NOMO-1 treated with DMSO at 0.1 percent for 48 hours (cell line): Measurements from ENCODE around the gene OBSCN.

Experiments used
- DNase-seq: peaks from one replicate; lab custom pipeline; 2025; ENCODE audit not compliant: unreplicated experiment; lab: John Stamatoyannopoulos, UW

Gene OBSCN

GRCh38 chr1:228337711-228338520 lies 130.1 kb downstream of the OBSCN start:
- no peak for DNase-seq

DNA sequence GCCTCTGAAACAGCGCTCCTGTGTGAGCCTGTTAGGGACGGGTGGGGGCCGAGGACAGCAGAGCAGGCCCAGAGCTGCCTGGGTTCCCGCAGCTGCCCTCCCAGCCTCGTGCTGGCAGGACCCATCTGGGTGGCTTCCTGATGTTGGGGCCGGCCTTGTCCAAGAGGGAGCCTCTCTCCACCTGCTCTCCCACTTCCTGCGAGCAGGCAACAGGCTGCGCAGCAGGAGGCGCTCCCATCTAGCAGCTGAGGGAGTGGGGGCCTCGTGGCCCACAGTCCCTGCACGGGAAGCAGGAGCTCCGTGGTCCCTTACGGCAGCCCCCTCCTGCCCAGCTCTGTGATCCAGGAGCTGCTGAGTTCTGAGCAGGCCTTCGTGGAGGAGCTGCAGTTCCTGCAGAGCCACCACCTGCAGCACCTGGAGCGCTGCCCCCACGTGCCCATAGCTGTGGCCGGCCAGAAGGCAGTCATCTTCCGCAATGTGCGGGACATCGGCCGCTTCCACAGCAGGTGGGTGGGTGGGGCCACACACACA lies 130.7 kb downstream of the OBSCN start:
- no peak for DNase-seq

GRCh38 chr1:228339059-228339704 lies 131.3 kb downstream of the OBSCN start:
- no peak for DNase-seq

GRCh38 chr1:228339766-228340685 lies 132.2 kb downstream of the OBSCN start:
- no peak for DNase-seq

DNA sequence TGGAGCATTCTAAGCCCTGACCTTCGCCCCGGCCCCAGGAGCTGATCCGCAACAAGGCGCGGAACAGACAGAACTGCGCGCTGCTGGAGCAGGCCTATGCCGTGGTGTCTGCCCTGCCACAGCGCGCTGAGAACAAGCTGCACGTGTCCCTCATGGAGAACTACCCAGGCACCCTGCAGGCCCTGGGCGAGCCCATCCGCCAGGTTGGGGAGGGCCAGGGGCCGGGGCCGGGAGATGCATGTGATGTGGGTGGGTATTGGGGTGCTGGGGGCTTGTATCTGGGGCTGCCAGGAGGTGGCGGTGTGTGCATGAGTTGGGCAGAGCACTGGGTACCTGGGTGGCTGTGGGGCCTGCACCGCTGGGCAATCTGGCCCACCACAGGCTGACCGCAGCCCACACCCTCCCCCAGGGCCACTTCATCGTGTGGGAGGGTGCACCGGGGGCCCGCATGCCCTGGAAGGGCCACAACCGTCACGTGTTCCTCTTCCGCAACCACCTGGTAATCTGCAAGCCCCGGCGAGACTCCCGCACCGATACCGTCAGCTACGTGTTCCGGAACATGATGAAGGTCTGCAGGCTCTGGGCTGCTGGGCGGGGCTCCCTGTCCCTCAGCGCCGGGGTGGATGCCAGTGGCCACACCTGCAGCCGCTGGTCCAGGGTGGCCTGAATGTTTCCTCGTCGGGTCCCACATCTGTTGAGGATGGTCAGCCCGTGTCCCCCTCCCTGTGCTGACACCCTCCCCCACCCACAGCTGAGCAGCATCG lies 133.0 kb downstream of the OBSCN start:
- no peak for DNase-seq

DNA sequence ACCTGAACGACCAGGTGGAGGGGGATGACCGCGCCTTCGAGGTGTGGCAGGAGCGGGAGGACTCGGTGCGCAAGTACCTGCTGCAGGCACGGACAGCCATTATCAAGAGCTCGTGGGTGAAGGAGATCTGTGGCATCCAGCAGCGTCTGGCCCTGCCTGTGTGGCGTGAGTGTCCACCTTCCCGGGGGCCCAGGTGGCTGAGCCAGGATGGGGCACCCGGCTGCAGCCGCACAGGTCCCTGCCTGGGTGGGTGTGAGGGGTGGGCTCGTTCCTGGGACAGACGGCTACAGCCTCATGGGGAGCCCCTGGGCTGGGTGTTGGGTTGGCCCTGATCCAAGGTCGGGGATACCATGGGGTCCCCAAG lies 133.6 kb downstream of the OBSCN start:
- no peak for DNase-seq

DNA sequence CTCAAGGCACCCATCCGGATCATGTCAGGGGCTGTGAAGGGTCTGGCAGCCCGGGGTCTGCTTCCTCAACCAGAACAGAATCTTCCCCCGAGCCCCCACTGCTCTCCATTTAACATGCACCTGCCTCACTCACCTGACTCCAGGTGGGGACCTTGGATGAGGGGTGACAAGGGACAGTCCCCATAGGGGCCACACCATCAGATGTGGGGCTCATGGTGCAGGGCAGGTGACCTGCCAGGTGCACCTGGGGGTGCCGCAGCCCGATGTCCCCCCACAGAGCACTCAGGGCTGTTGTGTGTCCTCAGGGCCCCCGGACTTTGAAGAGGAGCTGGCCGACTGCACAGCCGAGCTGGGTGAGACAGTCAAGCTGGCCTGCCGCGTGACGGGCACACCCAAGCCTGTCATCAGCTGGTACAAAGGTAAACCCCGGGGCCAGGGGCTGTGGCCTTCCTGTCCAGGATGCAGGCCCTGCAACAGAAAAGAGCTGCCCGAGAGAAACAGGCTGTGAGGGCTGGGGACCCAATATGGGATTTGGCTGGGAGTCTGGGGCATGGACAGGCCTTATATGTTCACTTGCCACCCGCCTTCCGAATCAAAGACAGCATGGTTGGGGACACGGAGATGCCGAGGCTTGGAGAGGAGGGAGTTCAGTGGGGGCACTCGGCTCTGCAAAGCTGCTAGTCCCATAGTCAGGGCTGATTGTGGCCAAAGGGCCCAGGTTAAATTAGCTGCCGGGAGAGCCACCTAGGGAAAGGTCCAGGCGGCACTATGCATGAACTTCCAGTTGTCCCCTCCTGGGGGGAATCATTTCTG lies 134.2 kb downstream of the OBSCN start:
- DNase-seq, result no peak

- no peak for DNase-seq
Observed at GRCh38 chr1:228342627-228343190, 134.9 kb downstream of the OBSCN start.

DNA sequence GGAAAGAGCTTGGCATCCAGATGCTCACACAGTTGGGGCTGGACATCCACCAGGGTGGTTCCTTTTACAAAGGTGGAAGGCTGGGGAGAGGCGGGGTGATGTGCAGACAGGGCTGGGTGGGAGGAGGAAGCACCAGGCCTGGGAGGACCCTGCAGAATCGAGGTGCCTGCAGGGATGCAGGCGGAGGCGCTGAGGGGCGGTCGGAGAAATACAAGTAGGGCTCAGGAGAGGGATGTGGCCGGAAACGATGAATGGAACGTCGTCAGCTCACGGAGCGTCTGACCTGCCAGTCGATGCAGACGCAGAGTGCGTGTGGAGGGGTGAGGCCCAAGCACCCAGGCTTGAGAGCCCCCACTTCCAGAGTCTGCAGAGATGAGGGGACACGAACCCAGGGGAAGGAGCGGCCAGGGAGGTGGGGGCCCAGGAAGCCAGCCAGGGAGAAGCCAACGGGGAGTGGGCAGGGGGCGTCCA lies 135.4 kb downstream of the OBSCN start:
- DNase-seq, result no peak

DNA sequence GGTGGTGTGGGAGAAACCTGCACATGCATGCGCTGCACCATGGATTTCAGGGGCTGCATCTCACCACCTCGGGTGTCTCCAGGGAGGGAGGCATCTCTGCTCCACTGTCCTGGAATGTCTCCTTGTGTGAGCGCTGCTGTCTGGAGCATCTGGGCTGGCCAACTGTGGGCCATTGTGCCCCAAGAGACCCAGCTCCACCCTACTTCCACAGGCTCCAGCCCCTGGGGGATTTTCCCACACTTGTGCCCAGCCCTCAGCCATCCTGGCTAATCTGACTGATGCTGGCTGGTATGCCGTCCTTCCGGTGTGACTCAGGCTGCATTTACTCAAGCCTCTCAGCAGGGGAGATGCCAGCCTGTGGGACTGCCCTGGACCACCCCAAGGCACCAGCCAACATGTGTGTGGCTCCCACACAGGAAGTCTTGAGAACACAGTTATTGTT lies 136.8 kb downstream of the OBSCN start:
- no peak for DNase-seq

DNA sequence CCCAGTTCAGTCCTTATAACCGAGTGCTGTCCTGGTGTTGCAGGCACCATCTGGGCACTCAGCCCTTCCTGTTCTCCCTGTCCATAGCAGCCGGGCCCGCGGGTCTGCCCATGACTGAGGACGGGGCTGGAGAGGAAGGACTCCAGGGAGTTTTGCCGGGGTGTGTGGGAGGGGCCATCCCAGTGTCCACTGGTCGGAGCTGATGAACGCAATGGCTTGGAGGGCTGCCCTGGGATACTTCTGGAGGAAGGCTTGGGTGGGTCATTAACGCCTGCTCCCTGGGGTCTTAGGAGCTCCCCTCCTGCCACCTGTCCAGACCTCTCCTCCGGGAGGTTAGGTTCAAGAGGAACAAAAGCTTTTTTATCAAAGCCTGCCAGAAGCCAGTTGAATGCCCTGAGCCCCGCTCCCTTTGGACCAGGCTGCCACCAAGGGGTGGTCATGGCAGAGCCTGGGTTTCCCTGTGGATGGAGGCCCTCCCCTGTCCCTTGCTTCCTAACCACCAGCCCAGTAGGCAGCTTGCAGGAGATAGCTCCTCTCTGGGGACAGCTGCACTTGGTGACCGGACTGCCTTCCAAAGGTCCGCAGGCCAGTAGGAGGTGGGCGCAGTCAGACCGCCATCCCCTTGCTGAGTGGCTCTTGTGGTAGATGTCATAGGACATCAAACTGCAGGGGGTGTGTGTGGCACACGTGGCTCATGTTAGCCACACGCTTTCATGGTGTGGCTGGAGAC lies 137.5 kb downstream of the OBSCN start:
- no peak for DNase-seq

DNA sequence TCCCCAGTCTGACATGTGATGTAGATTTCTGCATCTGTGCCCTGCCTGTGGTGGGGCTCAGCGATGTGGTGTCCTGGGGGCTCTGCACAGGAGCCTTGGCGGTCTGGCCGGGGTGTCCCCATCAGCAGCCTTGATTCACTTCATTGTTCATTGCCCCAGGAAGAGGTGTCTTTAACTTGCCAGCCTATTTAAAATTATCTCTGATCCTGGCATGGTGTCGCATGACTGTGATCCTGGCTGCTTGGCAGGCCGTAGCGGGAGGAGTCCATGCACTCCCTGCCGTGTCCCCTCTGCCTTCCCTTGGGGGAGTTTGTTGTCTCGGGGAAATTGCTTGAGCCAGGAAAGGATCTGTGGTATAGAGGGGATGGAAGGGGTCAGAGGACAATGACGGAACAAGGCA lies 138.9 kb downstream of the OBSCN start:
- DNase-seq, result no peak

DNA sequence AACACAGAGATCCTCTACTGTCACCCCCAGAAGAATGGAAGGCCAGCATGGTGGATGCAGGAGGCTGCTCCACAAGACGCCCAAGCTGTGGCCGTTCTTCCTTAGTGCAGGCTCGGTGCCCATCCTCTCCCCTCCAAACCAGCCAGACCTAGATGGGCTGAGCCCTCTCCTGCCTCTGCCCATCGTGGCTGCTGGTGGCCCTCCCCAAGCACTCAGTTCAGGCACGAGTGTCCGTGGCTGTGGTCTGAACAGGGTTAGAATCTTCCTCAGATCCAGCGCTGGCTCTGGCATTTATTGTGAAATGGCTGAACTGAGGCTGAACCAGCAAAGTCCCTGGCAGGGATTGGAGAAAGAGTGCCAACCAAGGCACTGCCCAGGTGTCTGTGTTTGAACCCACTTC lies 139.3 kb downstream of the OBSCN start:
- no peak for DNase-seq

DNA sequence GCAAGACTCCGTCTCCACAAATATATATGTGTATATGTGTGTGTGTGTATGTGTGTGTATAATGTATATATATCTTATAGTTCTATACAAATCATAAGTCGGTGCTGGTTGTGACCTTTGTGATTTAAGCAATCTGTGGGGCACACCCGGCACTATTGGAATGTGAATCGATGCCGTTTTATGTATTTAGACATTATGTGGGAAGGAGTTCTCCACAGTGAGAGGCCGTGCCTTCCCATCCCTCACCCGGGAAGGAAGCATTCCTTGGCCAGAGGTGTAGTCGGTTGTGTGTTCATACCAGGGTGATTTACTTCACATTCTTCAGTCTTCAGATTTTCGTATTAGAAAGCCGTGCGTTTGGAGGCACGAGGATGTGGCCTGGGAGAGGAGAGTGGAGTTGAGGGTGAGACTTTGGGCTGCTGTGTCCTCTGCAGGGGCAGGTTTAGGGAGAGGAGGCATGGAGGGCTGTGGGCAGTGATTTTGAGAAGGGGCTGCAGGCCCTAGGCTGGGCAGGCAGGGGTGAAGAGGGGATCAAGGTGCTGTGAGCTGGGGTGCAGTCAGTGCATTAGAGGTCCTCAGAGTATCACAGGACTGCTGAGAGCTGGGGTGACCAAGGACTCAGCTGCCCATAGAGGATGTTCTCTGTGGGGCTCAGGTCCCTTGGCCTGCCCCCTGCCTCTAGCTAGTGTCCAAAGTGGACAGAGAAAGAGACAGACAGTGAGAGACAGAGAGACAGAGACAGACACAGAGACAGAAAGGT lies 141.0 kb downstream of the OBSCN start:
- no peak for DNase-seq

DNA sequence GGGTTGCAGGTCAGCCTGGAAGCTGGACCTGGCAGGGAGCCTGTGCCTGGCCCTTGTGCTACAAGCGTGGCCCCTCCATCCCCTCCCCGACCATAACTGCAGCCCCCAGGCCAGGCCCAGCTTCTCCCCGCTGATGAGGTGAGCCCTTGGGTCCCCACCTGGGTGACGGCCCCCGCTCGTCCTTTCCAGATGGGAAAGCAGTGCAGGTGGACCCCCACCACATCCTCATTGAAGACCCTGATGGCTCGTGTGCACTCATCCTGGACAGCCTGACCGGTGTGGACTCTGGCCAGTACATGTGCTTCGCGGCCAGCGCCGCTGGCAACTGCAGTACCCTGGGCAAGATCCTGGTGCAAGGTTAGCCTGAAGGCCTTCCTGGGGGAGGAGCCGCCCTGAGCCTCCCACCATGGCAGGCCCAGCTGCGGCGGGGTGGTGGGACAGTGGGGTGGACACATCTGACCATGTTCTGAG lies 141.9 kb downstream of the OBSCN start:
- no peak for DNase-seq

DNA sequence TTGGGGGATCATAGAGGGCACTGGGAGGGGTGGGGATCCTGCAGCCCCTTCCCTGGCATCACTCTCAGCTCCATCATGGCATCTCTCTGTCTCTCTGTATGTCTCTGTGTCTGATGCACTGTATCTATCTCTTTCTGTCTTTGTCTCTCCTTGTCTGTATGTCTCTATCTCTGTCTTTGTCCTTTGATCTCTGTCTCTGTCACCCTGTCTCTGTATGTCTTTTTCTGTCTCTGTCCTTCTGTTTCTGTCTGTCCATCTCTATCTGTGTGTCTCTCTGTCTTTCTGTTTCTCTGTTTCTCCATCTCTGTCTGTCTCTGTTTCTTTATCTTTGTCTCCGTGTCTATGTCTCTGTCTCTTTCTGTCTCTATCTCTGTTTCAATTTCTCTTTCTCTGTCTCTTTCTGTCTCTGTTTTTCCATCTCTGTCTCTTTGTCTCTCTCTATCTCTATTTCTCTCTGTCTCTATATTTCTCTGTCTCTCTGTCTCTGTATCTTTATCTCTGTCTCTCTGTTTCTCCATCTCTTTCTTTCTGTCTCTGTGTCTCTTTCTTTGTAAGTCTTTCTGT lies 142.4 kb downstream of the OBSCN start:
- DNase-seq, result no peak
